Vagina (tissue), 2 donors: ENCODE measurements around the gene NPM3.

Source experiments
- CTCF ChIP-seq, 3 experiments: fragments of 450-650 bp in 2 of 3; fragments of 200-600 bp in 1 of 3; sonication (generic) in 1 of 3; IDR thresholded peaks; one replicate each; pipeline ENCODE4 v1.5.1; 2017 to 2019; ENCODE audit warnings: antibody characterized with exemption in 3 of 3, mild to moderate bottlenecking in 2 of 3, moderate library complexity in 2 of 3
- POLR2A ChIP-seq, 2 donors: fragments of 450-650 bp; IDR thresholded peaks; one replicate each; pipeline ENCODE4 v1.6.1; 2017; ENCODE audit warnings: antibody characterized with exemption in 2 of 2, mild to moderate bottlenecking in 2 of 2, moderate library complexity in 2 of 2
- POLR2AphosphoS5 ChIP-seq, 2 donors: sonication (generic); formaldehyde crosslinking; IDR thresholded peaks; one replicate each; pipeline ENCODE4 v1.9.0; 2017; ENCODE audit warnings: antibody characterized with exemption in 2 of 2, mild to moderate bottlenecking in 2 of 2, low read depth in 1 of 2; ENCODE audit not compliant: insufficient read depth in 1 of 2

DNA sequence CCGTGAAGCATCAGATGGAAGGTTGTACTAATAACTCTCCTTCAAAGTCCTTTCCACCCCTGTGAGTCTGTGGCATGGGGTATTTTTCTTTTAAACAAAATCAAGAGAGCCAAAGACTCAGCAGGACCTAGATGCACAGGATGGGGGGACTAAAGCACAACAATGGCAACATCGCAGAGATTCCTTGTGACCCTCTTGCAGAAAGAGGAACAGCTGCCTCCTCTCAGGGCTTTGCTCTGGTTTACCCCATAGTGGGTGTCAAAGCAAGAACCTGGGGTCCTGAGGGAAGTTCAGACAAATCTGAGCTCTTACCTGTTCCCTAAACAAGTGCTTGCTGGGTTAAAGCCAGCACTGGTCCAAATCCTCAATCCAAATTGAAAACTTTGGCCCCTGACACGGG is 46.6 kb downstream of the NPM3 start:
- no peak for TF ChIP-seq POLR2AphosphoS5 (IDR thresholded peaks at IDR 0.05; ENCODE audit: insufficient read depth in 1 of 2, low read depth in 1 of 2)
- no peak for TF ChIP-seq POLR2A (IDR thresholded peaks at IDR 0.05)
- TF ChIP-seq CTCF (IDR thresholded peaks at IDR 0.05), result no peak
